K562 (cell line): ENCODE measurements around the gene FAM174C. TPM values are rescaled to one million over a fixed set of nuclear protein-coding genes. Genes with fewer than 3 reads are reported as not detected.

Experiments used
- ARID2 ChIP-seq: fragments of 450-650 bp; IDR thresholded peaks from 2 replicates; pipeline ENCODE4 v1.6.1; 2017; ENCODE audit warnings: antibody characterized with exemption, mild to moderate bottlenecking
- ETV5 ChIP-seq: sonication (generic); formaldehyde crosslinking; IDR thresholded peaks from 2 replicates; pipeline ENCODE4 v1.4.0; 2020; ENCODE audit warnings: low read depth, mild to moderate bottlenecking, missing genetic modification reagents
- FIP1L1 ChIP-seq: fragments of 200-400 bp; formaldehyde crosslinking; IDR thresholded peaks from 2 replicates; pipeline ENCODE4 v1.6.1; 2018; ENCODE audit warnings: mild to moderate bottlenecking, low read depth, low read length; ENCODE audit not compliant: poor library complexity, severe bottlenecking
- HDAC1 ChIP-seq, 2 experiments: fragments of 450-650 bp; IDR thresholded peaks; 2 replicates each; pipeline ENCODE4 v1.6.1; 2016 to 2017; ENCODE audit warnings: inconsistent platforms in 1 of 2, mild to moderate bottlenecking in 1 of 2, moderate library complexity in 1 of 2
- HSF4 ChIP-seq: fragments of 250-450 bp; sonication (Bioruptor Pico); IDR thresholded peaks from 2 replicates; pipeline ENCODE4 v2.1.2; 2022; ENCODE audit warnings: mild to moderate bottlenecking, moderate library complexity, borderline replicate concordance
- KHSRP ChIP-seq: fragments of 450-650 bp; IDR thresholded peaks from 2 replicates; pipeline ENCODE4 v1.6.1; 2017
- MBD2 ChIP-seq: sonication (generic); IDR thresholded peaks from 2 replicates; pipeline ENCODE4 v1.6.1; 2016; ENCODE audit warnings: low read depth, borderline replicate concordance
- MYNN ChIP-seq, 2 experiments: sonication (generic); formaldehyde crosslinking in 1 of 2; IDR thresholded peaks; 2 replicates each; pipeline versions ENCODE4 v1.5.0 to v1.6.1; 2016 to 2020; ENCODE audit warnings: antibody characterized with exemption in 1 of 2, missing genetic modification reagents in 1 of 2
- POLR2AphosphoS5 ChIP-seq: IDR thresholded peaks from 2 replicates; pipeline ENCODE4 v1.6.1; 2011; ENCODE audit warnings: mild to moderate bottlenecking, low read depth, low read length, moderate library complexity; ENCODE audit not compliant: control insufficient read depth, insufficient read depth
- ZNF79 ChIP-seq: fragments of 250-450 bp; sonication (Bioruptor Pico); IDR thresholded peaks from 2 replicates; pipeline ENCODE4 v1.4.0; 2020; ENCODE audit warnings: low read depth, mild to moderate bottlenecking, moderate library complexity
- polyA plus RNA-seq, 8 experiments: library from polyadenylated mRNA; depleted of rRNA in 4 of 8; stranded (reverse) in 5 of 8; unstranded in 3 of 8; fragments of >200 nt; fragmentation: Nextera tagmentation in 2 of 8; fragmentation: Illumina TruSeq in 1 of 8; extraction: Ambion mirVana in 2 of 8; extraction: Trizol in 1 of 8; gene quantifications; 2 replicates each; pipeline versions ENCODE4 v1.2.1 to v1.2.3, GENCODE V29; 2011 to 2014; ENCODE audit warnings: inconsistent platforms in 1 of 8, missing spikeins in 1 of 8
- total RNA-seq, 7 experiments: library from RNA; depleted of rRNA in 6 of 7; stranded (reverse); fragments of >200 nt in 6 of 7; fragmentation: Illumina TruSeq in 2 of 7; extraction: Trizol in 2 of 7; gene quantifications; 2 replicates each; pipeline versions ENCODE4 v1.2.1 to v1.2.3, GENCODE V29; 2011 to 2021; ENCODE audit warnings: low replicate concordance in 1 of 7
- TF ChIP-seq, protein P1 (sequence below): fragments of 200-600 bp; sonication (generic); IDR thresholded peaks from one replicate; pipeline ENCODE4 v1.6.1; 2012; ENCODE audit warnings: mild to moderate bottlenecking, low read depth, low read length, inconsistent platforms

FAM174C gene
- total and polyA plus RNA-seq, 9 of the 15 experiments (the other 6 are each of a cell fraction or from before 2014, with no cell fraction given), result 0.66 to 89.6 (median 20.3) TPM

DNA sequence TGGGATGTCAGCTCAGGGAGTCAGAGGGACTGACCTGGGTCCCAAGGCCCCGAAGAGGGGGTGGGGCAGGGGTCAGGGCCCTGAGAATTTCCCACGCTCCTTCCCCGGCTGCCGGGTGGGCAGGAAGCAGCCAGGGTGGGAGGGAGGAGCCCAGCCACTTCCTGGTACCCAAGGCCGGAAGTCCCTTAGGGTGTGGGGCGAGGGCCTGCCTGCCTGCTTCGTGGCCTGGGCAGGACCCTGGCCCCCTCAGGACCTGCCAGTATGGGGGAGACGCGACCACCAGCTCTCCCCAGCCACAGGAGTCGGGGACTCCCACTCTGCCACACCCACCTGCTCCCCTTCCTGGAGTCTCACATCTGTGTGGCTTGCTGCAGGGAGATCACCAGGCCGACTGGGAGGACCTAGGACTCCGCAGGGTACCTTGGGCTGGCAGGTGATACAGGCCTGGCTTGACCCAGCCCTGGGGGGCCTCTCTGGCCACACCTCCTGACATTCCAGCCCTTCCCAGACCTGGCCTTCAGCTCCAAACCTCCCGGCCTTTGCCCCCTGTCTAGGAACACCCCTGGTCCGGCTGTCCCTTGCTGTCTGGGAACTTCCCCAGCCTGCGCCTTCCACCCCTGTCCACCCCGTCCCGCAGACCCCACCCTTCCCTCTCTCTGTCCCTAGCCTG, 16.0 kb upstream of the FAM174C start (continued):
- TF ChIP-seq MBD2 (peak; percentile 21; the same call in 1 of the 2 replicates), HSF4 (CRISPR knock-in tag) (no peak; the same call in 1 of the 2 replicates), FIP1L1 (peak; percentile 70), MYNN (IDR thresholded peaks at IDR 0.05) (peak; percentile 88), MYNN (CRISPR knock-in tag; IDR thresholded peaks at IDR 0.05) (no peak), KHSRP (no peak), ZNF79 (CRISPR knock-in tag) (no peak), ETV5 (CRISPR knock-in tag) (peak; percentile 61), POLR2AphosphoS5 (peak; percentile 86), HDAC1 (IDR thresholded peaks at IDR 0.05) (peak in 1 of 2 experiments; percentile 27; a peak in 1 of 4 replicates), ARID2 (no peak)
- TF ChIP-seq, protein P1, sequence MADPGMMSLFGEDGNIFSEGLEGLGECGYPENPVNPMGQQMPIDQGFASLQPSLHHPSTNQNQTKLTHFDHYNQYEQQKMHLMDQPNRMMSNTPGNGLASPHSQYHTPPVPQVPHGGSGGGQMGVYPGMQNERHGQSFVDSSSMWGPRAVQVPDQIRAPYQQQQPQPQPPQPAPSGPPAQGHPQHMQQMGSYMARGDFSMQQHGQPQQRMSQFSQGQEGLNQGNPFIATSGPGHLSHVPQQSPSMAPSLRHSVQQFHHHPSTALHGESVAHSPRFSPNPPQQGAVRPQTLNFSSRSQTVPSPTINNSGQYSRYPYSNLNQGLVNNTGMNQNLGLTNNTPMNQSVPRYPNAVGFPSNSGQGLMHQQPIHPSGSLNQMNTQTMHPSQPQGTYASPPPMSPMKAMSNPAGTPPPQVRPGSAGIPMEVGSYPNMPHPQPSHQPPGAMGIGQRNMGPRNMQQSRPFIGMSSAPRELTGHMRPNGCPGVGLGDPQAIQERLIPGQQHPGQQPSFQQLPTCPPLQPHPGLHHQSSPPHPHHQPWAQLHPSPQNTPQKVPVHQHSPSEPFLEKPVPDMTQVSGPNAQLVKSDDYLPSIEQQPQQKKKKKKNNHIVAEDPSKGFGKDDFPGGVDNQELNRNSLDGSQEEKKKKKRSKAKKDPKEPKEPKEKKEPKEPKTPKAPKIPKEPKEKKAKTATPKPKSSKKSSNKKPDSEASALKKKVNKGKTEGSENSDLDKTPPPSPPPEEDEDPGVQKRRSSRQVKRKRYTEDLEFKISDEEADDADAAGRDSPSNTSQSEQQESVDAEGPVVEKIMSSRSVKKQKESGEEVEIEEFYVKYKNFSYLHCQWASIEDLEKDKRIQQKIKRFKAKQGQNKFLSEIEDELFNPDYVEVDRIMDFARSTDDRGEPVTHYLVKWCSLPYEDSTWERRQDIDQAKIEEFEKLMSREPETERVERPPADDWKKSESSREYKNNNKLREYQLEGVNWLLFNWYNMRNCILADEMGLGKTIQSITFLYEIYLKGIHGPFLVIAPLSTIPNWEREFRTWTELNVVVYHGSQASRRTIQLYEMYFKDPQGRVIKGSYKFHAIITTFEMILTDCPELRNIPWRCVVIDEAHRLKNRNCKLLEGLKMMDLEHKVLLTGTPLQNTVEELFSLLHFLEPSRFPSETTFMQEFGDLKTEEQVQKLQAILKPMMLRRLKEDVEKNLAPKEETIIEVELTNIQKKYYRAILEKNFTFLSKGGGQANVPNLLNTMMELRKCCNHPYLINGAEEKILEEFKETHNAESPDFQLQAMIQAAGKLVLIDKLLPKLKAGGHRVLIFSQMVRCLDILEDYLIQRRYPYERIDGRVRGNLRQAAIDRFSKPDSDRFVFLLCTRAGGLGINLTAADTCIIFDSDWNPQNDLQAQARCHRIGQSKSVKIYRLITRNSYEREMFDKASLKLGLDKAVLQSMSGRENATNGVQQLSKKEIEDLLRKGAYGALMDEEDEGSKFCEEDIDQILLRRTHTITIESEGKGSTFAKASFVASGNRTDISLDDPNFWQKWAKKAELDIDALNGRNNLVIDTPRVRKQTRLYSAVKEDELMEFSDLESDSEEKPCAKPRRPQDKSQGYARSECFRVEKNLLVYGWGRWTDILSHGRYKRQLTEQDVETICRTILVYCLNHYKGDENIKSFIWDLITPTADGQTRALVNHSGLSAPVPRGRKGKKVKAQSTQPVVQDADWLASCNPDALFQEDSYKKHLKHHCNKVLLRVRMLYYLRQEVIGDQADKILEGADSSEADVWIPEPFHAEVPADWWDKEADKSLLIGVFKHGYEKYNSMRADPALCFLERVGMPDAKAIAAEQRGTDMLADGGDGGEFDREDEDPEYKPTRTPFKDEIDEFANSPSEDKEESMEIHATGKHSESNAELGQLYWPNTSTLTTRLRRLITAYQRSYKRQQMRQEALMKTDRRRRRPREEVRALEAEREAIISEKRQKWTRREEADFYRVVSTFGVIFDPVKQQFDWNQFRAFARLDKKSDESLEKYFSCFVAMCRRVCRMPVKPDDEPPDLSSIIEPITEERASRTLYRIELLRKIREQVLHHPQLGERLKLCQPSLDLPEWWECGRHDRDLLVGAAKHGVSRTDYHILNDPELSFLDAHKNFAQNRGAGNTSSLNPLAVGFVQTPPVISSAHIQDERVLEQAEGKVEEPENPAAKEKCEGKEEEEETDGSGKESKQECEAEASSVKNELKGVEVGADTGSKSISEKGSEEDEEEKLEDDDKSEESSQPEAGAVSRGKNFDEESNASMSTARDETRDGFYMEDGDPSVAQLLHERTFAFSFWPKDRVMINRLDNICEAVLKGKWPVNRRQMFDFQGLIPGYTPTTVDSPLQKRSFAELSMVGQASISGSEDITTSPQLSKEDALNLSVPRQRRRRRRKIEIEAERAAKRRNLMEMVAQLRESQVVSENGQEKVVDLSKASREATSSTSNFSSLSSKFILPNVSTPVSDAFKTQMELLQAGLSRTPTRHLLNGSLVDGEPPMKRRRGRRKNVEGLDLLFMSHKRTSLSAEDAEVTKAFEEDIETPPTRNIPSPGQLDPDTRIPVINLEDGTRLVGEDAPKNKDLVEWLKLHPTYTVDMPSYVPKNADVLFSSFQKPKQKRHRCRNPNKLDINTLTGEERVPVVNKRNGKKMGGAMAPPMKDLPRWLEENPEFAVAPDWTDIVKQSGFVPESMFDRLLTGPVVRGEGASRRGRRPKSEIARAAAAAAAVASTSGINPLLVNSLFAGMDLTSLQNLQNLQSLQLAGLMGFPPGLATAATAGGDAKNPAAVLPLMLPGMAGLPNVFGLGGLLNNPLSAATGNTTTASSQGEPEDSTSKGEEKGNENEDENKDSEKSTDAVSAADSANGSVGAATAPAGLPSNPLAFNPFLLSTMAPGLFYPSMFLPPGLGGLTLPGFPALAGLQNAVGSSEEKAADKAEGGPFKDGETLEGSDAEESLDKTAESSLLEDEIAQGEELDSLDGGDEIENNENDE, result no peak
